Glutamatergic neuron (in vitro differentiated cells): Measurements from ENCODE around the gene FITM1. TPM values are rescaled to one million over a fixed set of nuclear protein-coding genes. Genes with fewer than 3 reads are reported as not detected.
A peak's percentile ranks its signal among the peaks of the same experiment; 100 is the strongest.

Experiments
- DNase-seq: peaks from one replicate; pipeline ENCODE4 v3.0.0; 2022
- H3K27ac Mint-ChIP-seq: one replicate; pipeline ENCODE4 v1.8.0; 2020; ENCODE audit warnings: mild to moderate bottlenecking, mixed read lengths, inconsistent platforms; ENCODE audit not compliant: unreplicated experiment
- H3K27me3 Mint-ChIP-seq: one replicate; pipeline ENCODE4 v1.8.0; 2020; ENCODE audit warnings: mild to moderate bottlenecking, moderate library complexity, mixed read lengths, inconsistent platforms; ENCODE audit not compliant: unreplicated experiment
- H3K36me3 Mint-ChIP-seq: one replicate; pipeline ENCODE4 v1.8.0; 2020; ENCODE audit warnings: mild to moderate bottlenecking, mixed read lengths, inconsistent platforms; ENCODE audit not compliant: unreplicated experiment
- H3K4me1 Mint-ChIP-seq: one replicate; pipeline ENCODE4 v1.8.0; 2020; ENCODE audit warnings: mild to moderate bottlenecking, low read depth, mixed read lengths, inconsistent platforms; ENCODE audit not compliant: unreplicated experiment
- H3K4me3 Mint-ChIP-seq: one replicate; pipeline ENCODE4 v1.8.0; 2020; ENCODE audit warnings: mild to moderate bottlenecking, mixed read lengths, inconsistent platforms; ENCODE audit not compliant: unreplicated experiment
- H3K9me3 Mint-ChIP-seq: one replicate; pipeline ENCODE4 v1.8.0; 2020; ENCODE audit warnings: mild to moderate bottlenecking, moderate library complexity, mixed read lengths, inconsistent platforms; ENCODE audit not compliant: unreplicated experiment
- total RNA-seq: library from RNA; stranded (reverse); fragmentation: NEBNext Ultra II Directional; extraction: Animal tissue kit (Norgen Biotek cat#: 25700); gene quantifications from one replicate; pipeline ENCODE4 v1.2.1, GENCODE V29; 2021; ENCODE audit not compliant: unreplicated experiment
- TF ChIP-seq, protein P1 (sequence below): fragments of 200-600 bp; sonication (generic); IDR thresholded peaks from one replicate; pipeline ENCODE4 v1.5.0; 2021; ENCODE audit not compliant: partially characterized antibody, unreplicated experiment

Gene FITM1
- total RNA-seq, 1 donor from 2014 or later = 0.66 TPM

DNA sequence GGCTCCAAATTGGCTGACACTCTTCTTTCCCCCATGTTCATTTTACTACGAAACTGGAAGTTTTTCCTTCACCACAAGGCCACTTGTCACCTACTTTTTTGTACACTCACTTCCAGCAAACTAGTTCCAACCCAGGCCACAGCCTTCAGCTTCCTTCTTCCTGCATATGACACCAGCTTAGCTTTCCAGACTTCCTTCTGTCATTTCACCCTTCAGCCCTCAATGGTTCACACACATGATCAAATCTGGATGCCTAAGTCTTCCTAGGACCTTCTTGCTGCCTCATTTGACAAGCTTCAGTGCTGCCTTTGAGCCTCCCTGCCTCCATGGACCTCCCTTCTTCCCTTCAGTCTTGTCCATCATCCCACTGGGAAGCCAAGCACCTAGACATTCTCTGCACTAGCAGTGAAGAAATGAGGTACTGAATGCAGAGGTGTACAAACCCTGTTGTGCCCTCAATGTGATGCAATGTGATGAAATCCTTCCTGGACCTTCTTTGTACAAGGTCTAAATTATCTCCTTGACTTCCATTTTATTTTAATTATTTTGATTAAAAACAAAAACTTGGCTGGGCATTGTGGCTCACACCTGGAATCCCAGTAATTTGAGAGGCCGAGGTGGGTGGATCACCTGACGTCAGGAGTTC is 37.1 kb downstream of the FITM1 start:
- DNase-seq = no peak
- H3K4me3 Mint-ChIP-seq = no peak overlapping the region
- H3K4me1 Mint-ChIP-seq = peaks cover 2% of the 10 kb centered on the region
- TF ChIP-seq, protein P1, sequence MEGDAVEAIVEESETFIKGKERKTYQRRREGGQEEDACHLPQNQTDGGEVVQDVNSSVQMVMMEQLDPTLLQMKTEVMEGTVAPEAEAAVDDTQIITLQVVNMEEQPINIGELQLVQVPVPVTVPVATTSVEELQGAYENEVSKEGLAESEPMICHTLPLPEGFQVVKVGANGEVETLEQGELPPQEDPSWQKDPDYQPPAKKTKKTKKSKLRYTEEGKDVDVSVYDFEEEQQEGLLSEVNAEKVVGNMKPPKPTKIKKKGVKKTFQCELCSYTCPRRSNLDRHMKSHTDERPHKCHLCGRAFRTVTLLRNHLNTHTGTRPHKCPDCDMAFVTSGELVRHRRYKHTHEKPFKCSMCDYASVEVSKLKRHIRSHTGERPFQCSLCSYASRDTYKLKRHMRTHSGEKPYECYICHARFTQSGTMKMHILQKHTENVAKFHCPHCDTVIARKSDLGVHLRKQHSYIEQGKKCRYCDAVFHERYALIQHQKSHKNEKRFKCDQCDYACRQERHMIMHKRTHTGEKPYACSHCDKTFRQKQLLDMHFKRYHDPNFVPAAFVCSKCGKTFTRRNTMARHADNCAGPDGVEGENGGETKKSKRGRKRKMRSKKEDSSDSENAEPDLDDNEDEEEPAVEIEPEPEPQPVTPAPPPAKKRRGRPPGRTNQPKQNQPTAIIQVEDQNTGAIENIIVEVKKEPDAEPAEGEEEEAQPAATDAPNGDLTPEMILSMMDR = no peak
- peaks cover 1% of the 10 kb centered on the region for H3K27me3 Mint-ChIP-seq
- no peak overlapping the region for H3K27ac Mint-ChIP-seq
- H3K36me3 Mint-ChIP-seq = peaks cover 4% of the 10 kb centered on the region
- H3K9me3 Mint-ChIP-seq = peaks cover 5% of the 10 kb centered on the region

DNA sequence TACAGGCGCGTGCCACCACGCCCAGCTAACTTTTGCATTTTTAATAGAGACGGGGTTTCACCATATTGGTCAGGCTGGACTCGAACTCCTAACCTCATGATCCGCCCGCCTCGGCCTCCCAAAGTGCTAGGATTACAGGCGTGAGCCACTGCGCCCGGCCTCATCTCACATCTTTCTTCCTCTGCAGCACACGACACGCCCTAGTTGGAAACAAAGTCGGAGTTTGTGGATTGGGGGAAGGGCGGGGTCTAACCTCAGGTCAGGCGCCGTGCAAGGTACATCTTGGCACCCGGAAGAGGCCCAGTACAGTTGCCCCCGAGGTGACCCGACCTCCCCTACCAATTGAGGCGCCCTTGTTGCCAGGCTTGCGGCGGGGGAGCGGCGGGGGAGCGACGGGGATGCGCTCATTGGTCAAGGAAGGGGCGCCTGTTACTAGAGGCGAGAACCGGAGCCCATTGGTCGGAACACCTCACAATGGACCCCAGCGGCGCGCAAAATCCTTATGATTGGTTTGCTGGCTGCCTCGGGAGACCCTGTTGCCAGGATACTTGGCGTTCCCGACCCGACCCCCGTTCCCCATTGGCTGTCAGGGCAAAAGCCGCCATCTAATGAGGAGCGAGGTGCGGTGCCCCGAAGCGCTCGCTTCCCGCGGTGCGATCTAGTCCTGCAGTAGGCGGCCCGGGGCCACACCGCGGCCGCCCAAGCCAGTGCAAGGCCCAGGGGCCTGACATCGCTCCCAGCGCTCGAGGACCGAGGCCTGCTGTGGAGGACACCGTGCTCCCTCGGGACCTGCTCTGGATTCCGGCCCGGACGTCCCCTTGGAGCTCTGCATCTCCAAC is 41.2 kb downstream of the FITM1 start, which contains the start of gene REC8:
Gene REC8 (plus strand): TSS at position 659 of the 839 bp plus-strand sequence. CDS start 473 bp downstream, outside the sequence.
- H3K9me3 Mint-ChIP-seq = peaks cover 5% of the 10 kb centered on the region
- H3K36me3 Mint-ChIP-seq = no peaks in the 10 kb centered on the region
- TF ChIP-seq, protein P1 = no peak
- H3K4me3 Mint-ChIP-seq = peak within 1 kb of the TSS; percentile 94
- DNase-seq = peak; percentile 97
- peak within 1 kb of the TSS; percentile 93 for H3K27ac Mint-ChIP-seq
- peaks cover 3% of the 10 kb centered on the region for H3K27me3 Mint-ChIP-seq
- peaks cover 4% of the 10 kb centered on the region for H3K4me1 Mint-ChIP-seq

DNA sequence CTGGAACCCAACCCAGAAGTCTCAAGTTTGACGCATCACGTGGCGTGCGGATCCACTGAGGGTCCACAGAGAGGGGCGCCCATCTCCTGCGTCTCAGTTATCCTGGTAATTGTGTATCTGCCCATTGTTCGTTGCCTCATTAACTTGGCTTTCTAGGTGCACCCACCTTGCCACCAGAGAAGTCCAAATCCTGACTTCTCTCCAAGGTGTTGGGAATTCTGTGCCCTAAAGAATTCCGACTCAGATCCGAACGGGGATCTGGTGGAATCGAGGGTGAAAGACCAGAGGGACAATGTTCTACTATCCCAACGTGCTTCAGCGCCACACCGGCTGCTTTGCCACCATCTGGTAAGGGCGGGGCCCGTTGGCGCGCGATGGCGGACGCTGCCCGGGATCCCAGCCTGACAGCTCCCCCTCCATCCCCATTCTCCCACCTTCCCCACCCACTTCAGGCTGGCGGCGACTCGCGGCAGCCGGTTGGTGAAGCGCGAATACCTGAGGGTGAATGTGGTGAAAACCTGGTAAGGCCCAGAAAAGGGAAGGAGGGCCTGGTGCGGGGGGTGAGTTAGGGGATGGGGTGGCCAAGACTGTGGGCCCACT is 41.9 kb downstream of the FITM1 start:
- peaks cover 4% of the 10 kb centered on the region for H3K4me1 Mint-ChIP-seq
- TF ChIP-seq, protein P1 = no peak
- peak overlapping the region; percentile 94 for H3K4me3 Mint-ChIP-seq
- no peaks in the 10 kb centered on the region for H3K36me3 Mint-ChIP-seq
- peaks cover 3% of the 10 kb centered on the region for H3K9me3 Mint-ChIP-seq
- DNase-seq = peak; percentile 36
- peaks cover 3% of the 10 kb centered on the region for H3K27me3 Mint-ChIP-seq
- peak overlapping the region; percentile 88 for H3K27ac Mint-ChIP-seq

DNA sequence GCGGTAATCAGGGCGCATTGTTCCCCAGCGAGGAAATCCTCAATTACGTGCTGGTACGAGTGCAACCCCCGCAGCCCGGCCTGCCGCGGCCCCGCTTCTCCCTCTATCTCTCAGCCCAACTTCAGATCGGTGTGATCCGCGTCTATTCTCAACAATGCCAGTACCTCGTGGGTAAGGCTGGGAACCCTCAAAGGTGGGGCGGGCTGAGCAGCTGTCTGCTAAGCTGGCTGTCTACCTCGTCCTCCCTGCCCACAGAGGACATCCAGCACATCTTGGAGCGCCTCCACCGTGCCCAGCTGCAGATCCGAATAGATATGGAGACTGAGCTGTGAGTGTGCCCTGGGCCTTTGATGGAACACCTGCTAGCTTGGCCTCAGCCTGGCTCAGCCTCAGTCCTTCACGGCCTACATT is 42.4 kb downstream of the FITM1 start:
- peak overlapping the region; percentile 59 for H3K27ac Mint-ChIP-seq
- H3K4me1 Mint-ChIP-seq = peaks cover 4% of the 10 kb centered on the region
- no peaks in the 10 kb centered on the region for H3K36me3 Mint-ChIP-seq
- peaks cover 3% of the 10 kb centered on the region for H3K27me3 Mint-ChIP-seq
- peaks cover 3% of the 10 kb centered on the region for H3K9me3 Mint-ChIP-seq
- peak overlapping the region; percentile 94 for H3K4me3 Mint-ChIP-seq
- TF ChIP-seq, protein P1 = no peak
- no peak for DNase-seq
